Transverse colon (tissue), 4 donors: Measurements from ENCODE around the gene TTPAL.

Source experiments
- EP300 ChIP-seq: sonication (generic); formaldehyde crosslinking; IDR thresholded peaks from one replicate; pipeline ENCODE4 v1.6.1; 2017; ENCODE audit warnings: antibody characterized with exemption, low read depth
- POLR2A ChIP-seq: fragments of 450-650 bp; IDR thresholded peaks from one replicate; pipeline ENCODE4 v1.6.1; 2016; ENCODE audit warnings: antibody characterized with exemption, mild to moderate bottlenecking, moderate library complexity
- POLR2AphosphoS5 ChIP-seq, 3 donors: sonication (generic); formaldehyde crosslinking; IDR thresholded peaks; one replicate each; pipeline ENCODE4 v1.6.1; 2016; ENCODE audit warnings: antibody characterized with exemption in 3 of 3
- TF ChIP-seq, protein P1 (sequence below), 5 experiments: fragments of 200-600 bp in 3 of 5; fragments of 450-650 bp in 2 of 5; sonication (generic) in 3 of 5; IDR thresholded peaks; 1 replicate in 2 of 5; 2 replicates in 3 of 5; pipeline ENCODE4 v1.5.1; 2016 to 2017; ENCODE audit warnings: antibody characterized with exemption in 5 of 5, inconsistent platforms in 3 of 5, mild to moderate bottlenecking in 2 of 5, moderate library complexity in 1 of 5

DNA sequence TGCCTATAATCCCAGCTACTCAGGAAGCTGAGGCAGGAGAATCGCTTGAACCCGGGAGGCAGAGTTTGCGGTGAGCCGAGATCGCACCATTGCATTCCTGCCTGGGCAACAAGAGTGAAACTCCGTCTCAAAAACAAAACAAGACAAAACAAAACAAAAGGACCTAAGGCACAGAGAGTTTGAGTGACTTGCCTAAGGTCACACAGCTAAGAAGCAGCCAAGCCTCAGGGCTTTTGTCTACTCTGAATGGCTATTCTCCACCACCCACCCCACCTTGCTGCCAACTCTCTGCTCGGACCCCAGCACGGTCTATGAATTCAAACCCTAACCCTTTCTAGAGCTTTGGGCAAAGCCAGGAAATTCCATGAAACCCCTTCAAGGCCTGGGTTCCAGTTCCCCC is 19.1 kb upstream of the TTPAL start:
- TF ChIP-seq, protein P1, sequence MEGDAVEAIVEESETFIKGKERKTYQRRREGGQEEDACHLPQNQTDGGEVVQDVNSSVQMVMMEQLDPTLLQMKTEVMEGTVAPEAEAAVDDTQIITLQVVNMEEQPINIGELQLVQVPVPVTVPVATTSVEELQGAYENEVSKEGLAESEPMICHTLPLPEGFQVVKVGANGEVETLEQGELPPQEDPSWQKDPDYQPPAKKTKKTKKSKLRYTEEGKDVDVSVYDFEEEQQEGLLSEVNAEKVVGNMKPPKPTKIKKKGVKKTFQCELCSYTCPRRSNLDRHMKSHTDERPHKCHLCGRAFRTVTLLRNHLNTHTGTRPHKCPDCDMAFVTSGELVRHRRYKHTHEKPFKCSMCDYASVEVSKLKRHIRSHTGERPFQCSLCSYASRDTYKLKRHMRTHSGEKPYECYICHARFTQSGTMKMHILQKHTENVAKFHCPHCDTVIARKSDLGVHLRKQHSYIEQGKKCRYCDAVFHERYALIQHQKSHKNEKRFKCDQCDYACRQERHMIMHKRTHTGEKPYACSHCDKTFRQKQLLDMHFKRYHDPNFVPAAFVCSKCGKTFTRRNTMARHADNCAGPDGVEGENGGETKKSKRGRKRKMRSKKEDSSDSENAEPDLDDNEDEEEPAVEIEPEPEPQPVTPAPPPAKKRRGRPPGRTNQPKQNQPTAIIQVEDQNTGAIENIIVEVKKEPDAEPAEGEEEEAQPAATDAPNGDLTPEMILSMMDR (IDR thresholded peaks at IDR 0.05), result no peak
- no peak for TF ChIP-seq POLR2A
- no peak for TF ChIP-seq EP300
- TF ChIP-seq POLR2AphosphoS5 (IDR thresholded peaks at IDR 0.05), result no peak
